H1 (cell line): ENCODE results near the gene PPP1R2. TPM values are rescaled to one million over a fixed set of nuclear protein-coding genes. Genes with fewer than 3 reads are reported as not detected.

Source experiments
- CREB1 ChIP-seq: IDR thresholded peaks from 2 replicates; pipeline ENCODE4 v1.6.1; 2012; ENCODE audit warnings: inconsistent platforms
- JUN ChIP-seq: IDR thresholded peaks from 2 replicates; pipeline ENCODE4 v1.6.1; 2011; ENCODE audit warnings: low read depth, mild to moderate bottlenecking, improper control_type of control experiment, low read length
- POLR2AphosphoS5 ChIP-seq: IDR thresholded peaks from 2 replicates; pipeline ENCODE4 v1.6.1; 2011; ENCODE audit warnings: low read depth, low read length
- SIX5 ChIP-seq: IDR thresholded peaks from 2 replicates; pipeline ENCODE4 v1.6.1; 2011; ENCODE audit warnings: mild to moderate bottlenecking, low read depth, low read length
- TBP ChIP-seq: IDR thresholded peaks from 2 replicates; pipeline ENCODE4 v1.6.1; 2011; ENCODE audit warnings: low read depth, low read length, improper control_type of control experiment
- TCF12 ChIP-seq: IDR thresholded peaks from 2 replicates; pipeline ENCODE4 v1.6.1; 2011; ENCODE audit warnings: low read depth, mild to moderate bottlenecking, low read length
- YY1 ChIP-seq: IDR thresholded peaks from 2 replicates; pipeline ENCODE4 v1.6.1; 2011; ENCODE audit warnings: low read depth, mild to moderate bottlenecking, low read length
- polyA plus RNA-seq, 7 experiments: library from polyadenylated mRNA; depleted of rRNA in 3 of 7; stranded (reverse) in 5 of 7; unstranded in 2 of 7; fragments of >200 nt in 5 of 7; fragments of 200-250 nt in 2 of 7; gene quantifications; 1 replicate in 5 of 7; 2 replicates in 1 of 7; 4 replicates in 1 of 7; pipeline versions ENCODE4 v1.2.1 to v1.2.3, GENCODE V29; 2011 to 2013; ENCODE audit warnings: missing spikeins in 2 of 7, mixed read lengths in 2 of 7
- total RNA-seq: library from RNA; stranded (reverse); fragmentation: NEBNext Ultra II Directional; extraction: Animal tissue kit (Norgen Biotek cat#: 25700); gene quantifications from 2 replicates; pipeline ENCODE4 v1.2.1, GENCODE V29; 2021
- TF ChIP-seq, protein P1 (sequence below): fragments of 300-600 bp; sonication (generic); IDR thresholded peaks from 2 replicates; pipeline ENCODE4 v1.7.1; 2012; ENCODE audit warnings: low read length, moderate library complexity, mild to moderate bottlenecking, inconsistent platforms; ENCODE audit not compliant: insufficient replicate concordance
- TF ChIP-seq, protein P2 (sequence below): IDR thresholded peaks from 2 replicates; pipeline ENCODE4 v1.6.1; 2011; ENCODE audit warnings: low read length, improper control_type of control experiment

Gene PPP1R2
- total and polyA plus RNA-seq, 2 of the 8 experiments (the other 6 are each of a cell fraction or from before 2014, with no cell fraction given): 14.0 to 26.5 TPM

DNA sequence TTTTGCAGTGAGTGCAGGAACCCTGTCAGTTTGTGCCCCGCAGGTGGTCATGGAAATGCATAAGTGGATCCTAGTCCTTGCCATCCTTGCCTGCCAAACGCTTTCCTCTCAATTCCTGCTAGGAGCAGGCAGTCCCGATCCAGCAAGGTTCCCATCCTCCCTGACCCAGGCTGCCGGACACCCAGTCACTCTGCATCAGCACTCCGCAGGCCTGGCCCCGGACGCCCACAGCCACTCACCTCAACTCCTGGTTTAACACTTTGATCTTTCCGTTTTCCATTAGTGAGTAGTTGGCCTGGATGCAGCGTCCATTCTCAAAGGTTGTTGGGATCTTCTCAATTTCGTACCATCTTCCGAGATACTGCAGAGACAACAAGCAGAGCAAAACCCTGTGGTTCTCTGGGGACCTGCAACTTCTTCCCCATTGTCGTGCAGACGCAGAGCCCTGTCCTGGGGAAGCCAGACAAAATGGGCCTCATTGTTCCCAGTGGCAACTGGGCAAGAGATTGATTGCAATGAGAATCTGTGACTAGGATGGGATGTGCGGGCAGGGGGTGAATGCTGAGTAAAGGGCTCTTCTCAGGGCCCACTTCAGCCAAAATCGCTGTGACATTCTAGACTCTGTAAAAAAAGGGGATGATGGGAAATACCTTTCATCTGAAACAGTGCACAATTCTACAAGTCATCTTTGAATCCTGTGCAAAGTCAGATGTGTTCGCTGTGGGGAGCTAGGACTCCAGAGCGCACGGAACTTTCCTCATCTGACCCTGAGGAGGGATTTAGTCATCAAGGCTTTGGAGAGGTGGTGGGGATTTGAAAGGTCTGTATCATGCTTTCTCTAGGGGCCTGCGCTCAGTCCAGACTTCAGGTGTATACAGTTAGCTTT, 30.7 kb upstream of the PPP1R2 start (continued):
- TF ChIP-seq TBP (no peak), JUN (no peak), YY1 (no peak), TCF12 (no peak), SIX5 (no peak), CREB1 (no peak), POLR2AphosphoS5 (no peak)
- TF ChIP-seq, protein P1, sequence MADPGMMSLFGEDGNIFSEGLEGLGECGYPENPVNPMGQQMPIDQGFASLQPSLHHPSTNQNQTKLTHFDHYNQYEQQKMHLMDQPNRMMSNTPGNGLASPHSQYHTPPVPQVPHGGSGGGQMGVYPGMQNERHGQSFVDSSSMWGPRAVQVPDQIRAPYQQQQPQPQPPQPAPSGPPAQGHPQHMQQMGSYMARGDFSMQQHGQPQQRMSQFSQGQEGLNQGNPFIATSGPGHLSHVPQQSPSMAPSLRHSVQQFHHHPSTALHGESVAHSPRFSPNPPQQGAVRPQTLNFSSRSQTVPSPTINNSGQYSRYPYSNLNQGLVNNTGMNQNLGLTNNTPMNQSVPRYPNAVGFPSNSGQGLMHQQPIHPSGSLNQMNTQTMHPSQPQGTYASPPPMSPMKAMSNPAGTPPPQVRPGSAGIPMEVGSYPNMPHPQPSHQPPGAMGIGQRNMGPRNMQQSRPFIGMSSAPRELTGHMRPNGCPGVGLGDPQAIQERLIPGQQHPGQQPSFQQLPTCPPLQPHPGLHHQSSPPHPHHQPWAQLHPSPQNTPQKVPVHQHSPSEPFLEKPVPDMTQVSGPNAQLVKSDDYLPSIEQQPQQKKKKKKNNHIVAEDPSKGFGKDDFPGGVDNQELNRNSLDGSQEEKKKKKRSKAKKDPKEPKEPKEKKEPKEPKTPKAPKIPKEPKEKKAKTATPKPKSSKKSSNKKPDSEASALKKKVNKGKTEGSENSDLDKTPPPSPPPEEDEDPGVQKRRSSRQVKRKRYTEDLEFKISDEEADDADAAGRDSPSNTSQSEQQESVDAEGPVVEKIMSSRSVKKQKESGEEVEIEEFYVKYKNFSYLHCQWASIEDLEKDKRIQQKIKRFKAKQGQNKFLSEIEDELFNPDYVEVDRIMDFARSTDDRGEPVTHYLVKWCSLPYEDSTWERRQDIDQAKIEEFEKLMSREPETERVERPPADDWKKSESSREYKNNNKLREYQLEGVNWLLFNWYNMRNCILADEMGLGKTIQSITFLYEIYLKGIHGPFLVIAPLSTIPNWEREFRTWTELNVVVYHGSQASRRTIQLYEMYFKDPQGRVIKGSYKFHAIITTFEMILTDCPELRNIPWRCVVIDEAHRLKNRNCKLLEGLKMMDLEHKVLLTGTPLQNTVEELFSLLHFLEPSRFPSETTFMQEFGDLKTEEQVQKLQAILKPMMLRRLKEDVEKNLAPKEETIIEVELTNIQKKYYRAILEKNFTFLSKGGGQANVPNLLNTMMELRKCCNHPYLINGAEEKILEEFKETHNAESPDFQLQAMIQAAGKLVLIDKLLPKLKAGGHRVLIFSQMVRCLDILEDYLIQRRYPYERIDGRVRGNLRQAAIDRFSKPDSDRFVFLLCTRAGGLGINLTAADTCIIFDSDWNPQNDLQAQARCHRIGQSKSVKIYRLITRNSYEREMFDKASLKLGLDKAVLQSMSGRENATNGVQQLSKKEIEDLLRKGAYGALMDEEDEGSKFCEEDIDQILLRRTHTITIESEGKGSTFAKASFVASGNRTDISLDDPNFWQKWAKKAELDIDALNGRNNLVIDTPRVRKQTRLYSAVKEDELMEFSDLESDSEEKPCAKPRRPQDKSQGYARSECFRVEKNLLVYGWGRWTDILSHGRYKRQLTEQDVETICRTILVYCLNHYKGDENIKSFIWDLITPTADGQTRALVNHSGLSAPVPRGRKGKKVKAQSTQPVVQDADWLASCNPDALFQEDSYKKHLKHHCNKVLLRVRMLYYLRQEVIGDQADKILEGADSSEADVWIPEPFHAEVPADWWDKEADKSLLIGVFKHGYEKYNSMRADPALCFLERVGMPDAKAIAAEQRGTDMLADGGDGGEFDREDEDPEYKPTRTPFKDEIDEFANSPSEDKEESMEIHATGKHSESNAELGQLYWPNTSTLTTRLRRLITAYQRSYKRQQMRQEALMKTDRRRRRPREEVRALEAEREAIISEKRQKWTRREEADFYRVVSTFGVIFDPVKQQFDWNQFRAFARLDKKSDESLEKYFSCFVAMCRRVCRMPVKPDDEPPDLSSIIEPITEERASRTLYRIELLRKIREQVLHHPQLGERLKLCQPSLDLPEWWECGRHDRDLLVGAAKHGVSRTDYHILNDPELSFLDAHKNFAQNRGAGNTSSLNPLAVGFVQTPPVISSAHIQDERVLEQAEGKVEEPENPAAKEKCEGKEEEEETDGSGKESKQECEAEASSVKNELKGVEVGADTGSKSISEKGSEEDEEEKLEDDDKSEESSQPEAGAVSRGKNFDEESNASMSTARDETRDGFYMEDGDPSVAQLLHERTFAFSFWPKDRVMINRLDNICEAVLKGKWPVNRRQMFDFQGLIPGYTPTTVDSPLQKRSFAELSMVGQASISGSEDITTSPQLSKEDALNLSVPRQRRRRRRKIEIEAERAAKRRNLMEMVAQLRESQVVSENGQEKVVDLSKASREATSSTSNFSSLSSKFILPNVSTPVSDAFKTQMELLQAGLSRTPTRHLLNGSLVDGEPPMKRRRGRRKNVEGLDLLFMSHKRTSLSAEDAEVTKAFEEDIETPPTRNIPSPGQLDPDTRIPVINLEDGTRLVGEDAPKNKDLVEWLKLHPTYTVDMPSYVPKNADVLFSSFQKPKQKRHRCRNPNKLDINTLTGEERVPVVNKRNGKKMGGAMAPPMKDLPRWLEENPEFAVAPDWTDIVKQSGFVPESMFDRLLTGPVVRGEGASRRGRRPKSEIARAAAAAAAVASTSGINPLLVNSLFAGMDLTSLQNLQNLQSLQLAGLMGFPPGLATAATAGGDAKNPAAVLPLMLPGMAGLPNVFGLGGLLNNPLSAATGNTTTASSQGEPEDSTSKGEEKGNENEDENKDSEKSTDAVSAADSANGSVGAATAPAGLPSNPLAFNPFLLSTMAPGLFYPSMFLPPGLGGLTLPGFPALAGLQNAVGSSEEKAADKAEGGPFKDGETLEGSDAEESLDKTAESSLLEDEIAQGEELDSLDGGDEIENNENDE: no peak
- TF ChIP-seq, protein P2, sequence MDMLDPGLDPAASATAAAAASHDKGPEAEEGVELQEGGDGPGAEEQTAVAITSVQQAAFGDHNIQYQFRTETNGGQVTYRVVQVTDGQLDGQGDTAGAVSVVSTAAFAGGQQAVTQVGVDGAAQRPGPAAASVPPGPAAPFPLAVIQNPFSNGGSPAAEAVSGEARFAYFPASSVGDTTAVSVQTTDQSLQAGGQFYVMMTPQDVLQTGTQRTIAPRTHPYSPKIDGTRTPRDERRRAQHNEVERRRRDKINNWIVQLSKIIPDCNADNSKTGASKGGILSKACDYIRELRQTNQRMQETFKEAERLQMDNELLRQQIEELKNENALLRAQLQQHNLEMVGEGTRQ: no peak
